Activated T-helper 1 cell treated with anti-CD3 and anti-CD28 coated beads, Interleukin-2, amount 50 U/mL, for 16 hours (primary cell): Measurements from ENCODE around the gene PLIN5.
"Not testable (repeated sequence)": the region's sequence is repeated elsewhere in the genome, so short reads cannot be mapped to it uniquely, and the experiment has no call there.

Experiments used
- DNase-seq, 2 donors: peaks; one replicate each; pipeline ENCODE4 v3.0.0-alpha.2; 2020; ENCODE audit warnings: low read depth in 1 of 2, low spot score in 1 of 2

The PLIN5 gene

DNA sequence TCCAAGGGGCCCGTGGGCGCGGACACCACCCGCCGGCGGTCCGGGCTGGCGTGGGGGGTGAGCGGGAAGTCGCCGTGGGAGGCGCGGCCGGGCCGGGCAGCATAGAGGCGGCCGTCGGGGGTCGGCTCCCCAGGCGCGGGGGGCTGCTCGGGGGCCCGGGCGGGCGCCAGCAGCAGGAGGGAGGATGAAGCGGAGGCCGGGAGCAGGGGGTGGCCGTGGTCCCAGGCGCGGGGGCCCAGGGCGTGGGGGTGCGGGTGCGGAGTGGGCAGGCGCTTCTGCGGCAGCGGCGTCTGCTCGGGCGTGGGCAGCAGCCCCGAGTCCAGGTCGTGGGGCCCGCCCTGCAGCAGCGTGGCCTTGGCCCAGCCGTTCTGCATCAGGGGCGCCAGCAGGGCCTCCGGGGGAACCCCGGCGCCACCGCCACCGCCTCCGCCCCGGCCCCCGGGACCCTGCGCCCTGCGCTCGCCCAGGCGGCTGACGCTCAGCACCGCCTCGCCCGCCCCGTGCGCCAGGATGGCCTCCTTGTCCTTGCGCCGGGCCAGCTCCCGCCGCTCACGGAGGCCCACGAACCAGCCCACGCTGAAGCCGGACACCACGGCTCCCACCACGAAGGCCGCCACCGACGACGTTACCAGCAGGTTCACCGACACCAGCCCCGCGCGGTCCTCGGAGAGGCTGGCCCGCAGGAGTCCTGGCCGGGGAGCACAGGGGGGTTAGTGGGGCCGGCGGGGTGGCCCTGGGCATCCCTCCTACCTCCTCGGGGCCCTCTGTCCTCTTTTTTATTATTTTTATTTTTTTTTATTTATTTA lies 9.0 kb upstream of the PLIN5 start:
- no peak for DNase-seq

DNA sequence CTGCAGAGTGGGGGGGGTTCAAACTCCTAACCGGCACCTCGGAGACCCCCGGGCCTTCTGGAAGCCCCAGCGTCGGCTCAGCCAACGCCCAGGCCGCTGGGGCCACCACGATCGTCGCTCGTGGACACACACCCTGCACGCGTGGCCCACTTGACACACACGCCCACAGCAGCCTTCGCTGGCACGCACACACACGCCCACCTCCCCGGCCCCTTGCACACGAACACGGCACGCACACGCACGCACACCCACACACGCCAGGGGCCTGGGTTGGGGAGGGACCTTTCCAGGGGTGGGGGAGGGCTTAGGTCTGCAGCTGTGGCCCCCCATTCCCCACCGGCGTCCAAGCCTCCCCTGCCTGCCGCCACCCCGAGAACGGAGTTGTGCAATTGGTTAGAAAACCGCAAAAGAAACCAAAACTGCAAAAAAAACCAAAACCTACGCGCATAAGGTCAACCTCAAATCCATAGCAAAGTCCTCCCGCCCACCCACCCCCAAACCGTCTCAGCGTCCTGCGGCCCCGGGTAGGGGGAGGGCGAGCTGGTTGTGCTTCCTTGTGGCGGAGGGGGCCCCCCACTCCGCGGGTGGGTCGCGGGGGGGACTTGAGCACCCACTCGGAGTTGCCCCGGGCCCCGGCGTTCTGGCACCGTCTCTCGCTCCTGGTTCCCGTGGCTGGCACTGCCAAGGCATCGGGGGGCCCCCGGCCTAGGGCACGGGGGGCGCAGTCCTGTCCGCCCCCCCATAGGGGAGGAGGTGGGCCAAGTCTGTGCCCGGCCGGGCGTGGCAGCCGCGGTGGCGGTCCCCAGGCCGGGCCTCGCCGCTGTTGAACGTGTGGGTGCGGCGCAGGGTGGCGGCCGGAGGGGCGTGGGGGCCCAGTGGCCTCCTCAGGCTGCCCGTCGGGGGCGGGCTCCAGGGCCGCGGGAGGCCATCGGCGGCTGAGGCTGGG lies 8.1 kb upstream of the PLIN5 start:
- no peak for DNase-seq

DNA sequence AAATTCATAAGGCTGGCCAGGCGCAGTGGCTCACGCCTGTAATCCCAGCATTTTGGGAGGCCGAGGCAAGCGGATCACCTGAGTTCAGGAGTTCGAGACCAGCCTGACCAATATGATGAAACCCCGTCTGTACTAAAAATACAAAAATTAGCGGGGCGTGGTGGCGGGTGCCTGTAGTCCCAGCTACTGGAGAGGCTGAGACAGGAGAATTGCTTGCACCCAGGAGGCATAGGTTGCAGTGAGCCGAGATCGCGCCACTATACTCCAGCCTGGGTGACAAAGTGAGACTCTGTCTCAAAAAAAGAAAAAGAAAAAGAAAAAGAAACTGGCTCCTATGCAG lies 6.8 kb upstream of the PLIN5 start:
- not testable (repeated sequence) for DNase-seq

DNA sequence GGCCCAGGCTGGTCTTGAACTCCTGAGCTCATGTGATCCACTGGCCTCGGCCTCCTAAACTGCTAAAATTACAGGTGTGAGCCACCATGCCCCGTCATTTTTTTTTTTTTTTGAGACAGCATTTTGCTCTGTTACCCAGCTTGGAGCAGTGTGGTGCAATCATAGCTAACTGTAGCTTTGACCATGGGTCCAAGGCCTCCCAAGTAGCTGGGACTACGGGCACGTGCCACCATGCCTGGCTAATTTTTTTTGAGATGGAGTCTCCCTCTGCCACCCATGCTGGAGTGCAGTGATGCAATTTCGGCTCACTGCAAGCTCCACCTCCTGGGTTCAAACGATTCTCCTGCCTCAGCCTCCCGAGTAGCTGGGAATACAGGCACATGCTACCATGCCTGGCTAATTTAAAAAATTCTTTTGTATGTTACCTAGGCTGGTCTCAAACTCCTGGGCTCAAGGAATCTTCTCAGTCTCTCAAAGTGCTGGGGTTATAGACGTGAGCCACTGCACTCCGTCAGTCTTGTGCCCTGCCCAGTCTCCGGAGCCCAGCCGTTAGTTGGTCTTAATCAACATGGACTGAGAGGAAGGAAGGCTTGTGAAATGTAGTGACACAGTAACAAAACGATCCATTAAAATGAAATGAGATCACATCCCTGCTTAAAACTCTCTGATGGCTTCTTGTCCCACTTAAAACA lies 6.2 kb upstream of the PLIN5 start:
- no peak for DNase-seq

DNA sequence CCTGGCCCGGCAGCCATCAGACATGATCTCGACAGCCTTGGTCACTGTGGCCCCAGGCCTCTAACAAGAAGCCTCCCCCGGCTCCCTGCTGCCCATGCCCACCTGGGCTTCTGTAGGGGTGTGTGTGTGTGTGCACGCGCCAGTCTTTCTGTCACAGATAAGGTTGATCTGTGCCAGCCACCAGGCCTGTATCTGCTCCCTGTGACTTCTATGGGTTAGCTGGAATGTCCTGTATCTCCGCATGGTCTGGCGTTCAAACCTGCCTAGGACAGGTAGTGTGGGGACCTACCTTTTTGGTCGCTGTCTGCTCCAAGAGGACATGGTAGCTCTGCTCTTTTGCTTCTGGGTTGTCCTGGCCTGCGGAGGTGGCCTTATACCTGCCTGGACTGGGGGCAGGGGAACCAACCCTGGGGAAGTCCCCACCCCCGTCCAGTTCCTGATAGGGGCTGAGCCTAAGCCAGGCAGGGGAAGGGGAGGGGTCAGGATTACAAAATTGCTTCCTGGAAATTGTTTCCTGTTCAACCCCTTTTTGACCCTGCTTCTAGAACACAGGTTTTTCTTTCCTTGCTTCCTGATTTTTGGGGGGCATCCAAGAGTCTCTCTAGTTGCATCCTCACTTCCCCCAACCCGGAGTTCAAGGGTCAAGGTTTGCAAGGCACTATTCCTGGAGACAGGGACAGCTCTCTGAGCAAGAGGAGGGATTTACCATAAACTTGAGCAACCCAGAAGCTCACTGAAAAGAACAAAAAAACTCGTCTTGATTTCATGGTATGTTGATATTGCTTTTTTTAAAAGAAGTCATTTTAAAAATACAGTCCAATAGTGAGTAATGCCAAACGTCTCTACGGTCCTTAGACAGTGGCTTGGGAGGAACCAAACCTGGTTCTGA lies 4.9 kb upstream of the PLIN5 start, which contains the start of gene LRG1:
LRG1 (minus strand) TSS at position 344 of the 889 bp plus-strand sequence; CDS start at position 321, 23 bp downstream.
- no peak for DNase-seq

DNA sequence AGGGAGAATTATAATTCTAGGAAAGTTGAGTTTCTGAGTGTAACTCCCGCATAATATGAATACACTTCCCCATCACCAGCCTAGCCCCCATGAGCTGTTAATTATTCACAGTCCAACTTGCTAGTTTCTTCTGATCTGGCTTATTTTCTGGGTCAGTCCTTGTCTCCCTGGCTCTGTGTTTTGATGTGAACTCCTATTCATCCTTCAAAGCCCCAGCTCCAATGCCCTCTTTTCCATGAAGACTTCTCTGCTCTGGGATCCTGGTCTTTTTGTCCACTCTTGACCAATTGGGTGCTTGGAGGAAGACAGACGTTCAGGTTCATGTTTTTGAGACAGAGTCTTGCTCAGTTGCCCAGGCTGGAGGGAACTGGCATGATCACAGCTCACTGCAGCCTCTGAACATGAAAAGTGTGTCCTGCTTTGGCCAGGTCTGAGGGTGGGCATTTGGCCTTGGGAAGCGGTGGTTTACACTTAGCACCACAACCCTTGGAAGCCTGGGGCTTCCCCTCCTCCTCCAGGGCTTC lies 4.2 kb upstream of the PLIN5 start:
- DNase-seq: no peak

DNA sequence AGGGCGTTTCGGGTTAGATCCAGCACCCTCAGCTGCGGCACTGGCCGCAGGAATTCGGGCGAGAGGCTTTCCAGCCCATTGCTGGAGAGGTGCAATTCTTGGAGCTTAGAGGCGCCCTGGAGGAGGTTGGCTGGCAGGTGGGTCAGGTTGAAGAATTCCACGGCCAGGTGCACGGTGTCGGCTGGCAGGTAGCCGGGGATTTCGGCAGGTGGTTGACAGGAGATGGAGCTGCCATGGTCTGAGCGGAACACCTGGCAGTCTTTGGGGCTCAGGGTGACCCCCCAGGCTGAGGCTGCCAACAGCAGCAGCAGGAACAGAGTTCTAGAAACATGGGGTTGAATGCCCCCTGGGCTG lies 3.6 kb upstream of the PLIN5 start:
- DNase-seq: no peak

DNA sequence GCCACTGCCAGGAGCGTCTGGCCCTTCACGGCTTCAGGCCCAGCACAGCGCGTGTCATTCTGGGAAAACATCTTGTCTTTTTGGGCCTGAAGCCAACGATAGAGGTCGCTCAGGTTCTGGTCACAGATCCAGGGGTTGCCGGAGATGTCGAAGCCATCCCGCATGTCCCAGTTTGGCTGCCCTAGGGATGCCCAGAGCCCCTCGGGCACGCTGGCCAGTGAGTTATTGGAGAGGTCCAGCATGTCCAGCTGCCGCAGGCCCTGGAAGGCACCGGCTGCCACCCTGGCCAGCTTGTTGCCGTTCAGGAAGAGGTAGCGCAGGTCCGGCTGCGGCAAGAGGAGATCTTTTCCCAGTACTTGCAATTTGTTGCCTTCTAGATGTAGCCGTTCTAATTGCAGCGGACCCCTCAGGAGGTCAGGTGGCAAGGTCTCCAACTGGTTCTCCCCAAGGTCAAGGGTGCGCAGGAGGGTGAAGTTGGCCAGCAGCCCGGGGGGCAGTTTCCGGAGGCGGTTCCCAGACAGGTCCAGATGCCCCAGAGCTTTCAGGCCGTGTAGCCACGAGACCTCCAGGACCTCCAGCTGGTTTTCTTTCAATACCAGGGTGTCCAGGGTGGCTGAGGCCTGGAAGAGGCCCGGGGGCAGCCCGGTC lies 3.1 kb upstream of the PLIN5 start:
- no peak for DNase-seq

DNA sequence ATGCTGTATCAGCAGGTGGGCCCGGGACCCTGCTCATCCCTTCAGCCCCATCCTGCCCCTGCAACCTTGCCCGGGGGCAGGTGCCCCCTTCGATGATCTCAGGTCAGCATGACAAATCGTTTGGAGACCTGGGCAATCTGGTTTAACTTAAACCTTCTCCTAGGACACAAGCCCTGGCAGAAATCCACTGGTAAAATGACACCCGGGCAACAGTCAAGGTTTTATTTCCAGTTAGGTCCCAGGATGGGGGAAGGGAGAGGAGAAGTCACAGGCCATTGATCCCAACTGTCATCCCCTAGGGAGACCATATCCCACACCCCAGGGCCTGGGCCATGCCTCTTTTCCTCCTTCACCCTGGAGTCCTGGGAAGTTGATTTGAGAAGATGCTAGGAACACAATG lies 1.8 kb upstream of the PLIN5 start:
- DNase-seq: no peak

DNA sequence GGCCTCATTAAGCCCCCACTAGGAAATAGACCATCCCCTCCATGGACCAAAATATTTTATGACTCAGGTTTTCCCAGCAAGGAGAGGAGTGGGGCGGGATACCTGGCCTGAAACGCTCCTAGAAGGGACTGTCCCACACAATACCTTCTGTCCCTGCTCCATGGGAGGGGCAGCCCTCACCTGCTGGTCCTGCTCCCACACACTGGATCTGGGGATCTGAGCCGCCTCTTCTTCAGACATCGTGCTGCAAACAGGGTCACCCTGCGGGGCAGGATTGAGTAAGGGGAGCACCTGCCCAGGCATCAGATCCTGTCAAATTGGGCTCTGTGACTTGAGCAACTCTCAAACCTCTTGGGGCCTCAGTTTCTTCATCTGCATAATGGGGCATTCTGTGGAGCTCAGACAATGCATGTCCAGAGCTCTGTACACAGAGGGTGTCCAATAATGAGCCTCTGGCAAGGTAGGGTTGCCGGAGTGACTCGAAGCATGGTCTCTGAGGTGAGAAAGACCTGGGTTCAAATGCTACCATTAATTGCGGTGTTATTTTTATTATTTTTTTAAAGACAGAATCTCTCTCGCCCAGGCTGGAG lies 1.1 kb downstream of the PLIN5 start:
- no peak for DNase-seq

DNA sequence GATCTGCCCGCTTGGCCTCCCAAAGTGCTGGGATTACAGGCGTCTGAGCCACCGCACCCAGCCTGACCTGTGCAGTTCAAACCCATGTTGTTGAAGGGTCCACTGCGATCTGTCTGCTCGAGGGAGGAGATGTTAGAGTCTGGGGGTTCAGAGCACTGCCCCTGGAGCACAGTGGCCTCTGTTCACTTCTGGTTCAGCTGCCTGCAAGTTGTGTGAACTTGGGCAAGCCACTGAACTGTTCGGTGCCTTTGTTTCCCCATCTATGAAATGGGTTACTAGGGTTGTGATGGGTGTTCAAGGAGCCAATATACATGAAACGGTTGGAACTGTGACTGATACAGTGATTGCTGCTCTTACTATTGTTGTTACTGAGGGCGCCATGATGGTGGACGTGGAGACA lies 1.7 kb downstream of the PLIN5 start:
- DNase-seq: no peak

DNA sequence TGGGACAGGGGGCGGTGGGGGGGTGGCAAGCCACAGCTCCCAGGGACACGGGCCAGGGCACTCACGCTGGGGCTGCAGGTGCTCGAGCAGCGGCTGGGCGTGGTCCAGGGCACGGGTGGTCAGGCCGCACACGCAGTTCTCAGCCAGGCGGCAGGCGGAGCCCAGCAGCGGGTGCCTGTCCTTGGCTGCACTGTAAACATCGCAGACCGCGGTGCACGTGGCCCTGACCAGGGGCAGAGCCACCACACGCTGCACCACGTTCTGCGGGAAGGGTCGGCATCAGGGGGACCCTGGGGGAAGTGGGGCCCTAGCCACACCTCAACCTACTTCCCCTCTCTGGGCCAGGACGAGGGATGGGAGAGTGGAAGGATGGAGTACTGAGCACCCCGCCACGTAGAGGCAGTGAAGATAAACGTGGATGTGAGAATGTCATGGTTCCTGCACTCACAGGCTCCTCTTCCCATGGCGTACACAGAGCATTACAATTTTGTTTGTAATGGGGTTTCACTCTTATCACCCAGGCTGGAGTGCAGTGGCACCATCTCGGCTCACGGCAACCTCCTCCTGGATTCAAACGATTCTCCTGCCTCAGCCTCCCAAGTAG lies 3.4 kb downstream of the PLIN5 start:
- no peak for DNase-seq

DNA sequence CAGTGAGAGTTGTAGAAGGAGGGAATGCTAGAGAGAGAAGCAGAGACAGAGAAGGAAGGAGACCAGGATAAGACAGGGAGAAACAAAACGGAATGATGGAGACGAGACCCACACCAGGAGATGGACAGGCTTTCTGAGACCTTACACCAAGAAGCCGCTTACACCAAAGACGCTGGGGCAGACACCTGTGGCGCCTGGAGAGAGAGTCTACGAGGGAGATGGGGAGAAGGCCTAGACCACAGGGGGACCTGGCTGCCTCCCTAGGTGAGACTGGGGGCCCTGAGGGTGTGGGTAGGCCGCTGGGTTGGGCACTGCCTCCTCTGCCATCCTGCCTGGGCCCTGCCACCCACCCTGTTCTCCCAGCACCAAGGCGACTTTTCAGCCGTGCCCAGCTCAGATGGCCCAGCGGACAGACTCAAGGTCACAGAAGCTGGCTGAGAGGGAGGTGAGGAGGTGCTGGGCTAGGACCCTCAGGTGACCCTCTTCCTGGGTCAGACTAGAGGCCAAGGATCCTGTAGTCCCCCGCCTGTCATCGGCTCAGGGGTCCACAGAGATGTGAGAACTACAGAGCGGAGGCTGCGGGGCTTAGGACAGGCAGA lies 5.0 kb downstream of the PLIN5 start:
- no peak for DNase-seq

DNA sequence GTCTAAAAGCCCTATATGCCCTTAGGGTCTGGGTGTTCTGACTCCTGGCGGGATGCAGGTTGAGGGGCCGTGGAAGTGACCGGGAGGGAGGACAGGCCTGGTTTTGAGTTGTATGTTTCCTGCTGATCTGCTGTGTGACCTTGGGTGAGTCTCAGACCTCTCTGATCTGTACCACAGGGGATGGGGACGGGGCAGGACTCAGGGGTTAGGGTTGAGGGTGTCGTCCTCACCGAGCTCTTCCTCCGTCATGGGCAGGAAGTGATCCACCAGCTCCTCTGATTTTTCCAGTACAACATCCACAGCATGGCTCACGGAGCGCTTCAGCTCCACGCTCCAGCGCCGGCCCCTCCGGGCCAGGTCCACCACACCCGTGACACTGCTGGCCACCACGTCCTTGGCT lies 6.2 kb downstream of the PLIN5 start:
- no peak for DNase-seq

DNA sequence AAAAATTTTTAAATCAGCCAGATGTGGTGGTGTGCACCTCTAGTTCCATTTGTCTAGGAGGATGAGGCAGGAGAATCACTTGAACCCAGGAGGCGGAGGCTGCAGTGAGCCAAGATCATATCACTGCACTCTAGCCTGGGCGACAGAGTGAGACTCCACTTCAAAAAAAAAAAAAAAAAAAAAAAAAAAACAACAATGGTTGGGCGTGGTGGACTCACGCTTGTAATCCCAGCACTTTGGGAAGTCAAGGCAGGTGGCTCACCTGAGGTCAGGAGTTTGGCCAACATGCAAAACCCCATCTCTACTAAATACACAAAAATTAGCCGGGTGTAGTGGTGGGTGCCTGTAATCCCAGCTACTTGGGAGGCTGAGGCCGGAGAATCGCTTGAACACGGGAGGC lies 7.6 kb downstream of the PLIN5 start:
- DNase-seq: not testable (repeated sequence)

DNA sequence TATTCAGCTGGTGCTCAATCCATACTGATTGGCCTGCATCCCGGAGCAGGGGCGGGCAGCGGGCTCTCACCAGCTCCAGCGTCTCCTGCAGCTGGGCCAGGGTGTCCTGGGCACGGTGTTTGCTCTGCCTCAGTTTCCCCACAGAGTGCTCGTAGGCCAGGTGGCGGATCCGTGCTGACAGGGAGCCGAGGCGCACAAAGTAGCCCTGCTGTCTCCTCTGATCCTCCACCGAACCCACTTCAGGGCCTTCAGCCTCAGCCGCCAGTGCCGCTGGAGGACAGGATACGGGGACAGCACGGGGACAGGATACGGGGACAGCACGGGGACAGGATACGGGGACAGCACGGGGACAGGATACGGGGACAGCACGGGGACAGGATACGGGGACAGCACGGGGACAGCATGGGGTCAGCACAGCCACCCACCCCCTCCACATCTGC lies 9.4 kb downstream of the PLIN5 start:
- DNase-seq: no peak

DNA sequence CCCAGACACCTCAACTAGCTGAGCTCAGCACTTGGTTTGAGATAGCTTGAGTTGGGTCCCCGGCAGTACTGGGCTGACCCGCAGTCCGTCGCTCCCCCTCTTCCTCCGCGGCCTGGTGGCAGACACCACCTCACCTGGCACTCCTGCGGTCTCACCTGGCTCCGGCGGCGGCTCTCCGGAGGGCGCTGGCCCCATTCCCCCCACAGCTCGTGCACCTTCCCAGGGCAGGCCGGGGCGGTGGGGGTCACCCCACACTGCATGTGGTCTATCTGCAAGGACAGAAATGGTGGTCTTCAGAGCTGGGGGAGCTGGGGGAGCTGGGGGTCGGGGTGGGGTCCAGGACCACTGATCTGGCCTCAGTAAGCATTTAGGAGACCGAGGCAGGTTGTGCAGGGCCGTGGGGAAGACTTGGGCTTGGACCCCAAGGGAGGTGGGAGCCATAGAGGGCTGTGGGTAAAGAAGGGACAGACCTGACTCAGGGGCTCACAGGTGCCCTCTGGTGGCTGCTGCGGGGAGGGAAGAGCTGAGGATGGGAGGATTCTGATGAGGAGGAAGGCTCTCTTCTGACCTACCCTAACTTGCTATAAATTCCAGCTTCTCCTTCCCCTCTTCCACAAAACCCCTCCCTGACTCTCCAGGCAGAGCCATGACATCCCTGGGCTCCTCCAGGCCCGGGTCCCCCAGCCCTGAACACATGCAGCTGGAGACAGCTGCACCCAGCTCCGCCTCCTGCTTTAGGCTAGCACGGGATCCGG lies 10.0 kb downstream of the PLIN5 start:
- peak; percentile 46 to 56 for DNase-seq
